Glutamatergic neuron (in vitro differentiated cells): ENCODE measurements around the gene SPTLC2. TPM values are rescaled to one million over a fixed set of nuclear protein-coding genes. Genes with fewer than 3 reads are reported as not detected.

Experiments
- DNase-seq: peaks from one replicate; pipeline ENCODE4 v3.0.0; 2022
- H3K27ac Mint-ChIP-seq: one replicate; pipeline ENCODE4 v1.8.0; 2020; ENCODE audit warnings: mild to moderate bottlenecking, mixed read lengths, inconsistent platforms; ENCODE audit not compliant: unreplicated experiment
- H3K27me3 Mint-ChIP-seq: one replicate; pipeline ENCODE4 v1.8.0; 2020; ENCODE audit warnings: mild to moderate bottlenecking, moderate library complexity, mixed read lengths, inconsistent platforms; ENCODE audit not compliant: unreplicated experiment
- H3K36me3 Mint-ChIP-seq: one replicate; pipeline ENCODE4 v1.8.0; 2020; ENCODE audit warnings: mild to moderate bottlenecking, mixed read lengths, inconsistent platforms; ENCODE audit not compliant: unreplicated experiment
- H3K4me1 Mint-ChIP-seq: one replicate; pipeline ENCODE4 v1.8.0; 2020; ENCODE audit warnings: mild to moderate bottlenecking, low read depth, mixed read lengths, inconsistent platforms; ENCODE audit not compliant: unreplicated experiment
- H3K4me3 Mint-ChIP-seq: one replicate; pipeline ENCODE4 v1.8.0; 2020; ENCODE audit warnings: mild to moderate bottlenecking, mixed read lengths, inconsistent platforms; ENCODE audit not compliant: unreplicated experiment
- H3K9me3 Mint-ChIP-seq: one replicate; pipeline ENCODE4 v1.8.0; 2020; ENCODE audit warnings: mild to moderate bottlenecking, moderate library complexity, mixed read lengths, inconsistent platforms; ENCODE audit not compliant: unreplicated experiment
- total RNA-seq: library from RNA; stranded (reverse); fragmentation: NEBNext Ultra II Directional; extraction: Animal tissue kit (Norgen Biotek cat#: 25700); gene quantifications from one replicate; pipeline ENCODE4 v1.2.1, GENCODE V29; 2021; ENCODE audit not compliant: unreplicated experiment
- TF ChIP-seq, protein P1 (sequence below): fragments of 200-600 bp; sonication (generic); IDR thresholded peaks from one replicate; pipeline ENCODE4 v1.5.0; 2021; ENCODE audit not compliant: partially characterized antibody, unreplicated experiment

The SPTLC2 gene
- total RNA-seq, 1 donor from 2014 or later = 33.9 TPM

DNA sequence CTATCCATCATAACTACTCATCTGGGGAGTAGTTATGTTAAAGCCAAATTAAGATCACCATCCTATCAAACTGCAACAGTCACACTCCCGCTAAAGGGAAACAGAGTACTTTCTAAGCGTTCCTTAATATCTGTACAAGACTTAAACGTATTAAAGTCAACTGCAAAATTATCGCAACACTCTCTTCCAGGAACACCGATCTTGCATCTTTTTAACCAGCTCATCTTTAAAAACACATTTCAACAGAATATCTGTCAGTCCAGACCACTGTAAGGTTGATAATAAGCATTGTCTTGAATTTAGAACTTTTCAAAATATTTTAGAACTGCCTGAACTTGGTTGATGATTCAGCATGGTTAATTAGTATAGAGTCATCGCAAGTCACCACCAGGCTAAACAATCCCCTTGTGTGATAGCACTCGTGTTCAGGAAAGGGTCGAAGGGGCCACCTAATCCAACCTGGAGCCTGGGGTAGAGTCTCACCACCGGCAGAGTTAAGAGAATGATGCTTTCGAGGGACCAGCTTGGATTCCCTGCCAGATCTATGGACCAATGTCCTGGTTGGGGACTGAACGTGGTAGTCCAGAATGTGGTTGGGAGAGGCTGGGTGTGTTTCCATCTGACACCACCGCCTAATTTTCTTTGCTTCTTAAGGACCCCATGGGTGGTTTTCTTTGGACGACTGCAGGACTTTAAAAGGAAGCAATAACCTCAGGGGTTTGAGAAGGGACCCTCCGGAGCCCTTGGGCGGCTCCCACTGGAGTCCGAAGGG, 890 bp downstream of the SPTLC2 start:
- Mint-ChIP-seq H3K9me3 (peaks cover 3% of the 10 kb centered on the region), H3K36me3 (no peaks in the 10 kb centered on the region), H3K27me3 (peaks cover 2% of the 10 kb centered on the region), H3K27ac (peak overlapping the region; percentile 62), H3K4me1 (peaks cover 7% of the 10 kb centered on the region), H3K4me3 (peak overlapping the region; percentile 85)
- DNase-seq = no peak
- TF ChIP-seq, protein P1, sequence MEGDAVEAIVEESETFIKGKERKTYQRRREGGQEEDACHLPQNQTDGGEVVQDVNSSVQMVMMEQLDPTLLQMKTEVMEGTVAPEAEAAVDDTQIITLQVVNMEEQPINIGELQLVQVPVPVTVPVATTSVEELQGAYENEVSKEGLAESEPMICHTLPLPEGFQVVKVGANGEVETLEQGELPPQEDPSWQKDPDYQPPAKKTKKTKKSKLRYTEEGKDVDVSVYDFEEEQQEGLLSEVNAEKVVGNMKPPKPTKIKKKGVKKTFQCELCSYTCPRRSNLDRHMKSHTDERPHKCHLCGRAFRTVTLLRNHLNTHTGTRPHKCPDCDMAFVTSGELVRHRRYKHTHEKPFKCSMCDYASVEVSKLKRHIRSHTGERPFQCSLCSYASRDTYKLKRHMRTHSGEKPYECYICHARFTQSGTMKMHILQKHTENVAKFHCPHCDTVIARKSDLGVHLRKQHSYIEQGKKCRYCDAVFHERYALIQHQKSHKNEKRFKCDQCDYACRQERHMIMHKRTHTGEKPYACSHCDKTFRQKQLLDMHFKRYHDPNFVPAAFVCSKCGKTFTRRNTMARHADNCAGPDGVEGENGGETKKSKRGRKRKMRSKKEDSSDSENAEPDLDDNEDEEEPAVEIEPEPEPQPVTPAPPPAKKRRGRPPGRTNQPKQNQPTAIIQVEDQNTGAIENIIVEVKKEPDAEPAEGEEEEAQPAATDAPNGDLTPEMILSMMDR = no peak

DNA sequence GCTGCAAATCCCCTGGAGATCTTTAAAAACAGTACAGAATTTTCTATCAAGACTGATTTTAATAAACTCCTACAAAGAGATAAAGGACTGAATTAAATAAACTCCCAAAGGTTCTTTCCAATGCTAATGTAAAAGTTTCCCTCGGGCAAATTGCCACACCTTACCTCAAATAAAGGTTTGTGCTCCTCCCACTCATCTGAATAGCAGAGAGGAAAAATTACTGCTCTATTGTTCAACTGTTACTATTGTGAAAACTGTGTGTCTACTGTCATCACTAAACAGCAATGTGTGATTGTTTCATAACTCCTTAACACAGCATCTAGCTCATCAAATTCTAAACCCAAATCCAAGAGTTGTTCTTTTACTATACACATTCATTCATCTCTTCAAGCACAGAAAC, 3.2 kb downstream of the SPTLC2 start:
- H3K36me3 Mint-ChIP-seq = no peaks in the 10 kb centered on the region
- H3K4me3 Mint-ChIP-seq = no peak overlapping the region
- DNase-seq = no peak
- peaks cover 10% of the 10 kb centered on the region for H3K4me1 Mint-ChIP-seq
- H3K9me3 Mint-ChIP-seq = peaks cover 3% of the 10 kb centered on the region
- no peak overlapping the region for H3K27ac Mint-ChIP-seq
- H3K27me3 Mint-ChIP-seq = peaks cover 1% of the 10 kb centered on the region
- TF ChIP-seq, protein P1 = no peak

DNA sequence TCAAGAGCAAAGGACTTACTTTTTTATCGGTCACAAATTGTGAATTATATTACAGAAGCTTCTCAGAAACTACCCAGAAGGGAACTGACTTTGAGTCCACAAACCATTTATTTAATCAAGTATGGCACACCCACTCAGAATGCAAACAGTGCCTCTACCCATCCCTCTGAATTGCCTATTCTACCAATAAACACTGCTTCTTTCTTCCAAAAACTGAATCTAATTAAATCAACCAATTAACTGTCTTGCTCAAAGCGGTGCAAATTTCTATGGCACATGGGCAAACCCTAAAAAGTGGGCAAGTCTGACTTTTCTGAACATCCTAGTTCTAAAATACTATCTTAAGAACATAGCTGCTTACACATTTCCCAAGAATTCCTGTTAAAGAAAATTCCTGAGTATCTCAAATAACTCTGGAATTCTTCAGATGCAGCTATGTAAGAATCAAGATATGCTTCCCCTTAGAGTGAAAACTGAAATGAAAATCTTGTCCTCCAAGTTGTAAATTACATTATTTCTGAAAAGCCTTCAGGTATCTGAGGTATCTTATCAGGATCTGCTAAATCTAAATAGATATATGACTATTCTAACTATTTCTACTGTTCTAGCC, 4.3 kb downstream of the SPTLC2 start:
- Mint-ChIP-seq H3K9me3 (peaks cover 3% of the 10 kb centered on the region), H3K27me3 (no peaks in the 10 kb centered on the region), H3K36me3 (no peaks in the 10 kb centered on the region), H3K4me1 (peaks cover 14% of the 10 kb centered on the region), H3K4me3 (no peak overlapping the region), H3K27ac (no peak overlapping the region)
- TF ChIP-seq, protein P1 = no peak
- DNase-seq = no peak

DNA sequence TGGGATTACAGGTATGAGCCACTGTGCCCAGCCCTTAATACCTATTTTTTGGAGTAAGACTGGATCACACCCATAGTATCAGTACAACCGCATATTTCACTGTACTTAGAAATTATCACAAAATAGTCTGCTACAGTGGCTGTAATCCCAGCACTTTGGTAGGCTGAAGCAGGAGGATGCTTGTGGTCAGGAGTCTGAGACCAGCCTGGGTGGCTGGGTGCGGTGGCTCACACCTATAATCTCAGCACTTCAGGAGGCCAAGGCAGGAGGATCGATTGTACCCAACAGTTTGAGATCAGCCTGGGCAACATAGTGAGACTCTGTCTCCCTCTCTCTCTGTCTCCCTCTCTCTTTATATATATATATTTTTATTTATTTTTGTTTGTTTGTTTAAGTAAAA, 5.9 kb downstream of the SPTLC2 start:
- Mint-ChIP-seq H3K27me3 (no peaks in the 10 kb centered on the region), H3K9me3 (no peaks in the 10 kb centered on the region), H3K4me1 (peaks cover 13% of the 10 kb centered on the region), H3K36me3 (no peaks in the 10 kb centered on the region), H3K4me3 (no peak overlapping the region), H3K27ac (no peak overlapping the region)
- TF ChIP-seq, protein P1 = no peak
- no peak for DNase-seq

DNA sequence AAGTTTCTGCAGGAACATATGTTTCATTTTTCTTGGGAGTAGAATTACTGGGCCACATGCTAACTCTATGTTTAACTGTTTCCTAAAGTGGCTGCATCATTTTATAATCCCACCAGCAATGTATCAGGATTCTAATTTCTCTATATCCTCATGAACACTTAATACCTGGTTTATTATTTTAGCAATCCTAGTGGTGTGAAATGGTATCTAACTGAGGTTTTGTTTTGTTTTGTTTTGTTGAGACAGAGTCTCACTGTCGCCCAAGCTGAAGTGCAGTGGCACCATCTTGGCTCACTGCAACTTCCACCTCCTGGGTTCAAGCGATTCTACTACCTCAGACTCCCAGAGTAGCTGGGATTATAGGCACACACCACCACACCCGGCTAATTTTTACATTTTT, 6.5 kb downstream of the SPTLC2 start:
- peaks cover 7% of the 10 kb centered on the region for H3K4me1 Mint-ChIP-seq
- no peak for DNase-seq
- TF ChIP-seq, protein P1 = peak; percentile 41
- H3K36me3 Mint-ChIP-seq = no peaks in the 10 kb centered on the region
- H3K9me3 Mint-ChIP-seq = no peaks in the 10 kb centered on the region
- no peak overlapping the region for H3K27ac Mint-ChIP-seq
- no peak overlapping the region for H3K4me3 Mint-ChIP-seq
- no peaks in the 10 kb centered on the region for H3K27me3 Mint-ChIP-seq
